ENCODE results near the gene CLDN15.

Gene CLDN15

DNA sequence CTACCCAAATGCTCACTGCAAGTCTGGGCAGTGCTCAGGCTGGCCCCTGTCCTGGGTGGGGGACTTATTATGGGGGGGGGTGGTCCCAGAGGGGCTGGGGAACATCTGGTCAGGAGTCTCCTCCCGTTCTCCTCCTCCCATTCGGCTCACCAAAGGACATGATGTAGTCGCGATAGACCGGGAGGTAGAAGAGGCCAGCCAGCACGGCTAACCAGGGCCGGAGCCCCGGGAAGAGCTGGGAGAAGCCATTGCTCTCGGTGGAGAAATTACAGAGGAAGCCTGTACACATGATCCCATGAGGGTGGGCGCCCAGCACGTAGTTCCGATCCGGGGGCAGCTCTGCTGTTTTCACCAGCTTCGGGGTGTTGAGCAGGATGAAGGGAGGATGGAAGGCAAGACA, 39.1 kb downstream of the CLDN15 start:
- DNase-seq (ENCODE audit: low read depth, low spot score): no peak
- H3K4me3 ChIP-seq (ENCODE audit: low read depth, low read length): no peak overlapping the region
- in situ Hi-C loops (cut with HindIII; ENCODE audit: low sequenced_read_pairs): no loop called here
- TF ChIP-seq, protein P1, sequence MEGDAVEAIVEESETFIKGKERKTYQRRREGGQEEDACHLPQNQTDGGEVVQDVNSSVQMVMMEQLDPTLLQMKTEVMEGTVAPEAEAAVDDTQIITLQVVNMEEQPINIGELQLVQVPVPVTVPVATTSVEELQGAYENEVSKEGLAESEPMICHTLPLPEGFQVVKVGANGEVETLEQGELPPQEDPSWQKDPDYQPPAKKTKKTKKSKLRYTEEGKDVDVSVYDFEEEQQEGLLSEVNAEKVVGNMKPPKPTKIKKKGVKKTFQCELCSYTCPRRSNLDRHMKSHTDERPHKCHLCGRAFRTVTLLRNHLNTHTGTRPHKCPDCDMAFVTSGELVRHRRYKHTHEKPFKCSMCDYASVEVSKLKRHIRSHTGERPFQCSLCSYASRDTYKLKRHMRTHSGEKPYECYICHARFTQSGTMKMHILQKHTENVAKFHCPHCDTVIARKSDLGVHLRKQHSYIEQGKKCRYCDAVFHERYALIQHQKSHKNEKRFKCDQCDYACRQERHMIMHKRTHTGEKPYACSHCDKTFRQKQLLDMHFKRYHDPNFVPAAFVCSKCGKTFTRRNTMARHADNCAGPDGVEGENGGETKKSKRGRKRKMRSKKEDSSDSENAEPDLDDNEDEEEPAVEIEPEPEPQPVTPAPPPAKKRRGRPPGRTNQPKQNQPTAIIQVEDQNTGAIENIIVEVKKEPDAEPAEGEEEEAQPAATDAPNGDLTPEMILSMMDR (IDR thresholded peaks at IDR 0.05; ENCODE audit: low read depth, low read length): no peak

DNA sequence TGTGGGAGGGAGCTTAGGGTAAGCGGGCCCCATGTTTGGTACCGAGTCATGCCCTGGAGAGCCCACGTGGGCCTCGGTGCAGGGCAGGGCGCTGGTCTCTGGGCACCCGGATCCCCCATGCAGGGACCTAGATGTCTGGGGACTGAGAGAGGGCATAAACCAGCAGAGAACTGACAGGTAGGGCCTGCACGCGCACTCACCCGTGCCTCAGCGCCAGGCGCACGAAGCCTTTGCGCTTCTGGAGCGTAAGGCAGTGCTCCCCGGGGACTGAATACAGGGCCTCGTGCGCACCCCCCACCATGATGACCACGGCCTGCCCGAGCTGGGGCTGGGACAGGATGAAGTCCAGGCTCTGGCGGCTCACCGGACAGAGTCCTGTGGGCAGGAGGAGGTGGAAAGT, 39.6 kb downstream of the CLDN15 start:
- in situ Hi-C loops (cut with HindIII; ENCODE audit: low sequenced_read_pairs): no loop called here
- TF ChIP-seq, protein P1 (IDR thresholded peaks at IDR 0.05; ENCODE audit: low read depth, low read length): no peak
- H3K4me3 ChIP-seq (ENCODE audit: low read depth, low read length): no peak overlapping the region
- no peak for DNase-seq (ENCODE audit: low read depth, low spot score)

- in situ Hi-C loops (cut with HindIII; ENCODE audit: low sequenced_read_pairs): no loop called here
- no peak for DNase-seq (ENCODE audit: low read depth, low spot score)
- no peak overlapping the region for H3K4me3 ChIP-seq (ENCODE audit: low read depth, low read length)
- TF ChIP-seq, protein P1 (IDR thresholded peaks at IDR 0.05; ENCODE audit: low read depth, low read length): no peak
Observed at GRCh38 chr7:101195884-101196283, 41.7 kb downstream of the CLDN15 start.

GRCh38 chr7:101189109-101189508, 48.5 kb downstream of the CLDN15 start:
- H3K4me3 ChIP-seq (ENCODE audit: low read depth, low read length): no peak overlapping the region
- TF ChIP-seq, protein P1 (IDR thresholded peaks at IDR 0.05; ENCODE audit: low read depth, low read length): no peak
- in situ Hi-C loops (cut with HindIII; ENCODE audit: low sequenced_read_pairs): no loop called here
- DNase-seq (ENCODE audit: low read depth, low spot score): no peak

DNA sequence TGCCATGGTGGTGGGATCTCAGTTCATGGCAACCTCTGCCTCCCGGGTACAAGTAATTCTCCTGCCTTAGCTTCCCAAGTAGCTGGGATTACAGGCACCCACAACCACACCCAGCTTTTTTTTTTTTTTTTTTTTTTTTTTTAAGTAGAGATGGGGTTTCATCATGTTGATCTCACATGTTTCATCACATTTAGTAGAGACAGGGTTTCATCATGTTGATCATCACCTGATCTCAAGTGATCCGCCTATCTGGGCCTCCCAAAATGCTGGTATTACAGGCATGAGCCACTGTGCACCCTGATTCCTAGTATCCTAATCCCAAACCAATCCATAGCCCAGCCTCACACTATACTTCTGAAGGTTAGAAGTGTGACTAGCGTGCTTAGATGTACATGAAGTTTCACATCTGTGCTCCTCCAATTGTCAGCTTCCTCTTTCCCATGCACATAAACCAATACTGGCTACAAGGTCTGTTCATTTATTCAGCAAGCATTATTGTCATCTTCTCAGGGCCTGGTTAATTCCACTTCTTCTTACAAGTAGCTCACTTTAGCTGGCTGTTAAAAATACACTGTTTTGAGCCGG, 50.7 kb downstream of the CLDN15 start:
- in situ Hi-C loops (cut with HindIII; ENCODE audit: low sequenced_read_pairs): no loop called here
- no peak overlapping the region for H3K4me3 ChIP-seq (ENCODE audit: low read depth, low read length)
- DNase-seq (ENCODE audit: low read depth, low spot score): no peak
- TF ChIP-seq, protein P1 (IDR thresholded peaks at IDR 0.05; ENCODE audit: low read depth, low read length): no peak

- TF ChIP-seq, protein P1 (IDR thresholded peaks at IDR 0.05; ENCODE audit: low read depth, low read length): no peak
- no peak overlapping the region for H3K4me3 ChIP-seq (ENCODE audit: low read depth, low read length)
- no peak for DNase-seq (ENCODE audit: low read depth, low spot score)
- in situ Hi-C loops (cut with HindIII; ENCODE audit: low sequenced_read_pairs): no loop called here
Observed at GRCh38 chr7:101186194-101186593, 51.4 kb downstream of the CLDN15 start.
